Small intestine (tissue), 4 donors: ENCODE measurements around the gene NEUROD1. TPM values are rescaled to one million over a fixed set of nuclear protein-coding genes. Genes with fewer than 3 reads are reported as not detected.

ENCODE experiments used
- polyA plus RNA-seq, 4 donors: library from polyadenylated mRNA; stranded (reverse) in 3 of 4; unstranded in 1 of 4; fragments of 200-250 nt in 3 of 4; fragments of 120-200 nt in 1 of 4; gene quantifications; one replicate each; pipeline versions ENCODE4 v1.2.1 to v1.2.3, GENCODE V29; 2013
- donor health status: healthy with polysubstance abuse.
- donor health status: Bipolar disorder and iron deficiency.
- donor health status: healthy.

NEUROD1 gene
- polyA plus RNA-seq, 4 donors, result 1.4 to 33.6 (median 3.5) TPM

Other genes starting within 250 kb of the NEUROD1 start
- gene ITGA4, start 223.1 kb downstream of the NEUROD1 start, polyA plus RNA-seq, result 10 to 100 TPM in 1 of 4 donors, 1 to 10 TPM in 2, under 1 TPM in 1; 0.89 to 13.5 (median 2.1) TPM
- 1 to 10 TPM in 3 of 4 donors, not detected in 1; 1.1 to 7.9 (median 2.2) TPM for gene CERKL, start 23.4 kb downstream of the NEUROD1 start, polyA plus RNA-seq
- gene ITPRID2, start 211.2 kb upstream of the NEUROD1 start, polyA plus RNA-seq, result 100 to 1,000 TPM in 1 of 4 donors, 10 to 100 TPM in 3; 39.4 to 108 (median 46.8) TPM